HG03066 (cell line): ENCODE results near the gene ARIH1.

ENCODE experiments used
- ATAC-seq: cut with Tn5 transposase; IDR thresholded peaks from one replicate; pipeline ENCODE4 v1.9.1; 2021; ENCODE audit warnings: low read depth; ENCODE audit not compliant: unreplicated experiment

The ARIH1 gene

GRCh38 chr15:72483279-72483678, 9.1 kb downstream of the ARIH1 start:
- no peak for ATAC-seq

DNA sequence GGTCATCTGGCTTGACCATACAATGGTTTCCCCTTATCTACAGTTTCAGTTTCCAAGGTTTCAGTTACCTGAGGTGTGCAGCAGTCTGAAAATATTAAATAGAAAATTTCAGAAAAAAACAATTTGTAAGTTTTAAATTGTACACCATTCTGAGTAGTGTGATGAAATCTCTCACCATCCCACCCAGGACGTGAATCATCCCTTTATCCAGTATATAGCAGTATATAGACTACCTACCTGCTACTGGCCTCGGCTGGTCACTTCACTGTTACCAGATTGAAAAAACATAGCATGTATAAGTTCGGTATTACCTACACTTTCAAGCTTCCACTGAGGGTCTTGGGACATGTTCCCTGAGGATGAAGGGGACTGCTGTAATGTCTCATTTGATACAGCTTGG, 12.0 kb downstream of the ARIH1 start:
- no peak for ATAC-seq

- no peak for ATAC-seq
Measured at GRCh38 chr15:72487070-72487797, 13.1 kb downstream of the ARIH1 start.

GRCh38 chr15:72488558-72488957, 14.4 kb downstream of the ARIH1 start:
- ATAC-seq, result no peak

DNA sequence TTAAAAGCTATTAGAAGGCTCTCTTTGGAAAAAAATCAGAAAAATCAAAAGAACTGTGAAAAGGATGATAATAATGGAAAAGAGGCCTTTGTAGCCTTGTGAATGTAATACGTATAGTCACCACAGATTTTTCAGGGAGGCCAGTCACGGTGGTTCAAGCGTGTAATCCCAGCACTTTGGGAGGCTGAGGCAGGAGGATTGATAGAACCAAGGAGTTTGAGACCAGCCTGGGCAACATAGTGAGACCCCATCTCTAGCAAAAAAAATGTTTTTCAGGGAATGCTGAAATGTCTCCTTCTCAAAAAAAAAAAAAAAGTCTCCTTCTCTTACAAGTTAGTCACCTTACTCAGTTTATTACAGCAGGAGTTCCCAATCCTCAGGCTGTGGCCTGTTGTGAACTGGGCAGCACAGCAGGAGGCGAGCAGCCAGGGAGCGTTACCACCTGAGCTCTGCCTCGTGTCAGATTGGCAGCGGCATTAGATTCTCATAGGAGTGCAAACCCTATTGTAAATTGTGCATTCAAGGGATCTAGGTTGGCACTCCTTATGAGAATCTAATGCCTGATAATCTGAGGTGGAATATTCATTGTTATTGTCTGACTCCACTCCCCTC, 15.9 kb downstream of the ARIH1 start:
- no peak for ATAC-seq

- no peak for ATAC-seq
Measured at GRCh38 chr15:72491768-72492167, 17.6 kb downstream of the ARIH1 start.

GRCh38 chr15:72492733-72493132, 18.6 kb downstream of the ARIH1 start:
- ATAC-seq, result no peak

DNA sequence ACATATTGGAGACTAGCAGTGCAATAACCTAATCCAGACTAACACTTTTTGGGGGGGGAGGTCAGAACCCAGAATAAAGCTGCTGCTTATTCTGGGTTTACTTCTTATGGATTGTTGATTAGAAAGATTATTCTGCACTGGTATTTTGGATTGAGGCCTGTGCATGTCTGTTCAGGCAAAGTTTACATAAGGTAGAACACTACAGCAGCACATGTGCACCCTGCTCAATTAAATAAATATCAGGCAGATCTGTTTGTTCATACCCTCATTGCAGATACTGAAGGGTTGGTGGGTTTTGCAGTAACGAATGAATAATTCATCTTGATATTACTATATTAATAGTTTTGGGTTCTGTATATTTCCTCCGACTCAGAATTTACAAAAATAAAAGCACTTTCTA, 19.1 kb downstream of the ARIH1 start:
- no peak for ATAC-seq

DNA sequence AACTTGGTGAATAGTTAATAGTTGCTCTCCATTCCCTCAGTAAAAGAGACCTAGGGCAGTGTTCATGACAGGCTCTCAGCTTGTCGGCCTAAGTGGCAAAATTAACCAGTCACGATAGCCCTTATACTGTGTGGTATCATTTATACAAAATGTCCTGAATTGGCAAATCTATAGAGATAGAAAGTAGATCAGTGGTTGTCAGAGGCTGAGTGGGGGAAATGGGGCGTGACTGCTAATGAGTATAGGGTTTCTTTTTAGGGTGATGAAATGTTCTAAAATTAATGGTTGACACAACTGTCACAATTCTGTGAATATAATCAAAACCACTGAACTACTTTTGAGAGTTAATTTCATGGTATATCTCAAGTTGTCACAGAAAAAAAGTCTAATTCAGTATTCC, 20.9 kb downstream of the ARIH1 start:
- no peak for ATAC-seq

- no peak for ATAC-seq
Measured at GRCh38 chr15:72496783-72497182, 22.7 kb downstream of the ARIH1 start.

GRCh38 chr15:72497402-72497801, 23.3 kb downstream of the ARIH1 start:
- ATAC-seq, result no peak

- no peak for ATAC-seq
Measured at GRCh38 chr15:72502220-72502809, 28.2 kb downstream of the ARIH1 start.

GRCh38 chr15:72503147-72503546, 29.0 kb downstream of the ARIH1 start:
- no peak for ATAC-seq

DNA sequence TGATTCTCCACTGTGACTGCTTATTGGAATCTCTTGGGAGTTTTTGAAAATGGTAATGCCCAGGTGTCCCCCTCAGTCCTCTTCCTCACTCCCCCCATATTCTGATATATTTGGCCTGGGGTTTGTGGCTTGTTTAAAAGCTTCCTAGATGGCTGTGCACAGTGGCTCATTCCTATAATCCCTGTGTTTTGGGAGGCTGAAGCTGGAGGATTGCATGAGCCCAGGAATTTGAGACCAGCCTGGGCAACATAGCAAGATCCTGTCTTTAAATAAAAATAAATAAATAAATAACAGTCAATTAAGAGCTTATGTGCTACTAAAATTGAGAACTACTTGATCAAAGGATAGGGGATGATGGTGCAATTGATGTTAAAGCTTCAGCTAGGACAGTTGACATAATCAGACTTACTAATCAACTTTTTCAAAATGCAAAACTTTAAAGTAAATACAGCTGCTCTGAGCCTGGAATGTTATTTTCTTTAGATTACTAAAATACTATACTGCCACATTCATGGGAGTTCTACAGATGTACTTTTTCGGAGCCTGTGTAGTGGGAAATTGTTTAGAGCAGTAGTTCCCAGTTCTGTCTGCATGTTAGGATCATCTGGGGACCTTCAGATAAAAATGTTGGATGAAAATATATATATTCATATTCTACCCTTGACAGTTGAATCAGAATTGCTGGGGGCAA, 33.4 kb downstream of the ARIH1 start:
- ATAC-seq, result no peak

DNA sequence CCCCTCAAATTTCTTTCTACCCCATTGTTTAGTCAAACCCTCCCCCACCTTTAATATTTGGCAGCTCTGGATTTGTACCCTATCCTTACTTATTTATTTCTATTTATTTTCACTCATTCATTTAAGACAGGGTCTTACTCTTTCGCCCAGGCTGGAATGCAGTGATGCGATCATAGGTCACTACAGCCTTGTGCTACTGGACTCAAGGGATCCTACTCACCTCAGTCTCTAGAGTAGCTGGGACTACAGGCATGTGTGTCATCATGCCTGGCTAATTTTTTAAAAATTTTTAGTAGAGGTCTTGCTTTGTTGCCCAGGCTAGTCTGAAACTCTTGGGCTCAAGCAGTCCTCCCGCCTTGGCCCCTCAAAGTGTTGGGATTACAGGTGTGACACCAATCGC, 35.4 kb downstream of the ARIH1 start:
- no peak for ATAC-seq

DNA sequence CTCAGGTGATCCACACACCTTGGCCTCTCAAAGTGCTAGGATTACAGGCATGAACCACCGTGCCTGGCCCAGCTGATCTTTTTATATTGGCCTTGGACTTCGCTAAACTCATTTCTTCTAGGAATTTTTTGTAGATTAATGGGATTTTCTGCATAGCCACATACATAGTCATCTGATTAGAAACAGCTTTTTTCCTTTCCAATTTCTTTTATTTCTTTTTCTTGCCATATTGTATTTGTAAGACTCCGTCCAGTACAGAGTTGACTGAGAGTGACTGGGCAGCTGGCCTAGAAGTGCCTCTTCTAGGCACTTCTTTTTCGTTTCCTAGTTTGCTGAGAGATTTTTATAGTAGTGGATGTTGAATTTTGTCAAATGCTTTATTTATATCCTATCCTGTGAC, 37.4 kb downstream of the ARIH1 start:
- ATAC-seq, result no peak

- no peak for ATAC-seq
Measured at GRCh38 chr15:72515591-72516389, 41.7 kb downstream of the ARIH1 start.

DNA sequence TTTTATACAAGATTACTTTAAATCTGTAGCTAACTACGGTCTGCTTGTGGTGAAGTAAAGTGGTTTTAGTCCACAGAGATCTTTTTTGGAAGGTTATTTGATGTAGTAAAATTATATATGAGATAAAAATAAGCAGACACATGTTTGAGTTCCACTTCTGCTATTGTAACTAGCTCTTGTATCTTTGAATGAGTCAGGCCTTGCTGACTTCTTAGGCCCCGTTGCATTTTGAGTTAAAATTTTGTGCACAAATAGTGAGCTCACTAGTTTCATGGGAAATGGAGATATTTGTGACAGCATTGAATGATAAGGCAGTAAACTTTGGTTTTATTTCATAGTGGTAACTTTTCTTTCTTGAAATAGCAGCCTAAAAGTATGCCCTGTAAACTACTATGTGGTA, 42.6 kb downstream of the ARIH1 start:
- ATAC-seq, result no peak

DNA sequence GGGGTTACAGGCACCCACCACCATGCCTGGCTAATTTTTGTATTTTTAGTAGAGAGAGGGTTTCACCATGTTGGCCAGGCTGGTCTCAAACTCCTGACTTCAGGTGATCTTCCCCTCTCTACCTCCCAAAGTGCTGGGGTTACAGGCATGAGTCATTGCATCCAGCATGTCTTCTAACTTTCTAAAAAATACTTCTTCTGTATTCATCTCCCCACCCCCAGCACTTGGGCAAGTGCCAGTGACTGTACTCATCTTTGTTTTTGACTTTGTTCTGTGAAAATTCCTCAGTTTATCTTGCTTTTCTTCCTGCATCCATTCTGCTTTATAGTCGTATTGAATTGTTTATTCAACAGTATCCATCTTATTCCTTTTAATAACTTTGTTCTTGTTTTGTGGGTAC, 47.6 kb downstream of the ARIH1 start:
- ATAC-seq, result no peak

DNA sequence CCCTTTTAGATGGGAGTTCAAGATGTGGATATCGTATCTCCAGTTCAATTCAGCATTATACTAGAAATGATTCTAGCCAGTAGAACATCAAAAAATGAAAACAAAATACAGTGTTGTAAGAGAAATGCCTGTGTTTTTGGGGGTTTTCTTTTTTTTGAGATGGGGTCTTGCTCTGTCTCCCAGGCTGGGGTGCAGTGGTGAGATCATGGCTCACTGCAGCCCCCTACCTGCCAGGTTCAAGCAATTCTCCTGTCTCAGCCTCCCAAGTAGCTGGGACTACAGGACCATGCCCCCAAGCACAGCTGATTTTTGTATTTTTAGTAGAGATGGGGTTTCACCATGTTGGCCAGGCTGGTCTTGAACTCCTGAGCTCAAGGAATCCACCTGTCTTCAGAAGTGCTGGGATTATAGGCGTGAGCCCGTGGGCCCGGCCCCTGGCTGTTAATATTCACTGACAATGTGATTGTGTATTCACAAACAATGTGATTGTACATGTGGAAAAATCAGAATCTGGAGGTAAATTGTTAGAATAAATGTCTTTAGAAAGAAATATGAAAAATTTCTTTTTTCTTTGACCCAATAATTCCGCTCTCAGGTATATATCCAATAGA, 59.0 kb downstream of the ARIH1 start:
- no peak for ATAC-seq
